Liver (tissue), 3 donors: ENCODE results near the gene GHDC.

Experiments used
- ATF3 ChIP-seq: IDR thresholded peaks from 2 replicates; pipeline ENCODE4 v1.6.1; 2016; ENCODE audit warnings: antibody characterized with exemption
- FOXA1 ChIP-seq: IDR thresholded peaks from 2 replicates; pipeline ENCODE4 v1.6.1; 2016; ENCODE audit warnings: antibody characterized with exemption
- GABPA ChIP-seq, 2 donors: IDR thresholded peaks in 1 of 2; conservative IDR thresholded peaks in 1 of 2; 2 replicates each; pipeline ENCODE4 v1.6.1; 2016; ENCODE audit warnings: antibody characterized with exemption in 2 of 2, mild to moderate bottlenecking in 1 of 2, moderate library complexity in 1 of 2
- JUND ChIP-seq, 2 donors: IDR thresholded peaks; 2 replicates each; pipeline ENCODE4 v1.6.1; 2016; ENCODE audit warnings: antibody characterized with exemption in 2 of 2
- RAD21 ChIP-seq, 2 donors: IDR thresholded peaks; 2 replicates each; pipeline ENCODE4 v1.6.1; 2016; ENCODE audit warnings: antibody characterized with exemption in 2 of 2, mild to moderate bottlenecking in 2 of 2
- RXRA ChIP-seq, 2 donors: IDR thresholded peaks; 2 replicates each; pipeline ENCODE4 v1.6.1; 2017 to 2018; ENCODE audit warnings: antibody characterized with exemption in 2 of 2, mild to moderate bottlenecking in 1 of 2
- TAF1 ChIP-seq: conservative IDR thresholded peaks from 2 replicates; pipeline ENCODE4 v1.6.1; 2016; ENCODE audit warnings: antibody characterized with exemption, mild to moderate bottlenecking
- YY1 ChIP-seq: IDR thresholded peaks from 2 replicates; pipeline ENCODE4 v1.6.1; 2016; ENCODE audit warnings: antibody characterized with exemption, mild to moderate bottlenecking
- ZBTB33 ChIP-seq: IDR thresholded peaks from 2 replicates; pipeline ENCODE4 v1.6.1; 2016; ENCODE audit warnings: antibody characterized with exemption
- TF ChIP-seq, protein P1 (sequence below): fragments of 150-350 bp; IDR thresholded peaks from 2 replicates; pipeline ENCODE4 v1.5.1; 2017; ENCODE audit warnings: improper control_type of control experiment, low read depth, low read length; ENCODE audit not compliant: missing input control
- TF ChIP-seq, protein P2 (sequence below): IDR thresholded peaks from 2 replicates; pipeline ENCODE4 v1.6.1; 2016; ENCODE audit warnings: antibody characterized with exemption, mild to moderate bottlenecking
- donor health status: healthy.
- donor health status: healthy.

DNA sequence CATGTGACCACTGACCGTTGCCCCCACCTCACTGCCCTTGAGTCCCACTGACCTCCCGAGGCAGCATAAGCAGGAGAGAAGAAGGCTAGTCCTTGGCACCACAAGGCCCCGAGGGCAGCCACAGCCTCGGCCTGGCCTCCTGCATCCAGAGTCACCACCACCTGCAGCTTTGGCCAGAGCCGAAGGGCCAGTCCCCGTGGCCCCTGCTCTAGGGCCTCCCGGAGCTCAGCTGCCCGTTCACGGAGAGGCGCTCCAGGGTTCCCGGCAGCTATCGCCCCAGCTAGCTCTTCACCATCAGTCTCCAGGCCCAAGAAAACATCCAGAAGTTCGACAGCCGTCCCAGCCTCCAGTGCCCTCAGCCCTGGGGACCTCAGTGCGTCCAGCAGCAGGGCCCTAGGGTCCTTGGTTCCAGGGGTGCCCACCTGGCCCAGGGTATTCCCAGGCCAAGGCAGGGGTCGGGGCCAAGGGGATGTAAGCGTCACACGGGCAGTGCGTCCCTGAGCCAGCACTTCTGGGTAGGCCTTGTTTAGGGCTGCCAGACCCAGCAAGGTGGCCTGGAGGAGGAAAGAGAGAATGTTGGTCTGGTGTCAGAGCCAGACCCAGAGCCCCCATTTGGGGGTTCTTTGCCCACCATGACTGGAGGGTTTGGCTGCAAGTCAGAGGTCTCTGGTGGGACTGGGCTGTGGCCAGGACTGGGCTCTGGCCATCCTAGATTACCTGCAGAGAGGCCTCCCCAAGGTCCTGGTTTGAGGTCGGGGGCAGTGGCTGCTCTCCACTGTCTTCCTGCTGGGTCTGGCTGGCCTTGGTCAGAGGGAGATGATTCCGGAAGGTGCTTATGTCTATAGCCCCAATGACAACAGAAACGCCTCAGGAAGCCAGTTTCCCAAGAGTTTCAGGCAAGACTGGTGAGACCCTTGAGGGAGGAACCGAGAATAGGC, 1.8 kb downstream of the GHDC start:
- TF ChIP-seq TAF1 (no peak), FOXA1 (no peak), RXRA (IDR thresholded peaks at IDR 0.05) (no peak), ATF3 (no peak), ZBTB33 (no peak), JUND (IDR thresholded peaks at IDR 0.05) (no peak), GABPA (IDR thresholded peaks at IDR 0.05 in 1 of 2, conservative IDR thresholded peaks at IDR 0.05 in 1 of 2) (no peak), RAD21 (IDR thresholded peaks at IDR 0.05) (no peak), YY1 (no peak)
- TF ChIP-seq, protein P1, sequence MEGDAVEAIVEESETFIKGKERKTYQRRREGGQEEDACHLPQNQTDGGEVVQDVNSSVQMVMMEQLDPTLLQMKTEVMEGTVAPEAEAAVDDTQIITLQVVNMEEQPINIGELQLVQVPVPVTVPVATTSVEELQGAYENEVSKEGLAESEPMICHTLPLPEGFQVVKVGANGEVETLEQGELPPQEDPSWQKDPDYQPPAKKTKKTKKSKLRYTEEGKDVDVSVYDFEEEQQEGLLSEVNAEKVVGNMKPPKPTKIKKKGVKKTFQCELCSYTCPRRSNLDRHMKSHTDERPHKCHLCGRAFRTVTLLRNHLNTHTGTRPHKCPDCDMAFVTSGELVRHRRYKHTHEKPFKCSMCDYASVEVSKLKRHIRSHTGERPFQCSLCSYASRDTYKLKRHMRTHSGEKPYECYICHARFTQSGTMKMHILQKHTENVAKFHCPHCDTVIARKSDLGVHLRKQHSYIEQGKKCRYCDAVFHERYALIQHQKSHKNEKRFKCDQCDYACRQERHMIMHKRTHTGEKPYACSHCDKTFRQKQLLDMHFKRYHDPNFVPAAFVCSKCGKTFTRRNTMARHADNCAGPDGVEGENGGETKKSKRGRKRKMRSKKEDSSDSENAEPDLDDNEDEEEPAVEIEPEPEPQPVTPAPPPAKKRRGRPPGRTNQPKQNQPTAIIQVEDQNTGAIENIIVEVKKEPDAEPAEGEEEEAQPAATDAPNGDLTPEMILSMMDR = no peak
- TF ChIP-seq, protein P2, sequence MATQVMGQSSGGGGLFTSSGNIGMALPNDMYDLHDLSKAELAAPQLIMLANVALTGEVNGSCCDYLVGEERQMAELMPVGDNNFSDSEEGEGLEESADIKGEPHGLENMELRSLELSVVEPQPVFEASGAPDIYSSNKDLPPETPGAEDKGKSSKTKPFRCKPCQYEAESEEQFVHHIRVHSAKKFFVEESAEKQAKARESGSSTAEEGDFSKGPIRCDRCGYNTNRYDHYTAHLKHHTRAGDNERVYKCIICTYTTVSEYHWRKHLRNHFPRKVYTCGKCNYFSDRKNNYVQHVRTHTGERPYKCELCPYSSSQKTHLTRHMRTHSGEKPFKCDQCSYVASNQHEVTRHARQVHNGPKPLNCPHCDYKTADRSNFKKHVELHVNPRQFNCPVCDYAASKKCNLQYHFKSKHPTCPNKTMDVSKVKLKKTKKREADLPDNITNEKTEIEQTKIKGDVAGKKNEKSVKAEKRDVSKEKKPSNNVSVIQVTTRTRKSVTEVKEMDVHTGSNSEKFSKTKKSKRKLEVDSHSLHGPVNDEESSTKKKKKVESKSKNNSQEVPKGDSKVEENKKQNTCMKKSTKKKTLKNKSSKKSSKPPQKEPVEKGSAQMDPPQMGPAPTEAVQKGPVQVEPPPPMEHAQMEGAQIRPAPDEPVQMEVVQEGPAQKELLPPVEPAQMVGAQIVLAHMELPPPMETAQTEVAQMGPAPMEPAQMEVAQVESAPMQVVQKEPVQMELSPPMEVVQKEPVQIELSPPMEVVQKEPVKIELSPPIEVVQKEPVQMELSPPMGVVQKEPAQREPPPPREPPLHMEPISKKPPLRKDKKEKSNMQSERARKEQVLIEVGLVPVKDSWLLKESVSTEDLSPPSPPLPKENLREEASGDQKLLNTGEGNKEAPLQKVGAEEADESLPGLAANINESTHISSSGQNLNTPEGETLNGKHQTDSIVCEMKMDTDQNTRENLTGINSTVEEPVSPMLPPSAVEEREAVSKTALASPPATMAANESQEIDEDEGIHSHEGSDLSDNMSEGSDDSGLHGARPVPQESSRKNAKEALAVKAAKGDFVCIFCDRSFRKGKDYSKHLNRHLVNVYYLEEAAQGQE = no peak
